Measurements from ENCODE around the gene UBAC2. TPM values are rescaled to one million over a fixed set of nuclear protein-coding genes. Genes with fewer than 3 reads are reported as not detected.
"Not testable (repeated sequence)": the region's sequence is repeated elsewhere in the genome, so short reads cannot be mapped to it uniquely, and the experiment has no call there.

The UBAC2 gene
- total RNA-seq, 2 donors from 2014 or later: 74.2 to 75.3 TPM

DNA sequence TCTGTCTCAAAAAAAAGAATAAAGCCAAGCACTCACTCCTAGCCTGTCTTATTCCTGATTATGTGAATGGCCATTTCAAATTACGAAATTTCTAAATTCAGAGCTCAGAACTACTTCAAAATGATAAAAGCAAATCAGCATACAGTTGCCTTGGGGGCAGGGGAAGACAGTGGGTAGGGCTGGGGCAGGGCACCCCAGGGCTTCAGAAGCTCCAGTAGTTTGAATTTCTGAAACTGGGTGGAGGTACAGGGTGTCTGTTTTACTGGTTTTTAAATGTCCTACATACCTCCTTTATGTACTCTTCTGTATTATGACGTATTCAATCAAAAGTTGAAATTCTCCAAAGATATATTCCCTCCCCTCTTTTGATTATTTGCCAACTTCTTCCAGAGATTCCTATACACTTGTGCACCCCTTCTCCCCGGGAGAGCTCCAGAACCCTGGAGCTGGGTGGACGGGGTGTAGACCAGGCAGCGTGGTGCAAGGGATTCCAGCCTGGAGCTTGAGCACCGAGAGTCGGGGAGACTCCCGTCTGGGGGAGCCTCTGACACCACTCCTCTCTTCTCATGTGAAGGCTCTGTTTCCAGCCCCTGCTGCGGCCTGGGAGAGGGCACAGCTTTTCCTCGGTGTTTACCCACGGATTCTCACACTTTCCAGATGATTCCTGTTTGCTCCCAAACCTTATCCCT lies 191.3 kb downstream of the UBAC2 start:
- no peak overlapping the region for H3K4me3 Mint-ChIP-seq
- H3K36me3 Mint-ChIP-seq (ENCODE audit: low read depth): peaks cover 4% of the 10 kb centered on the region
- no peaks in the 10 kb centered on the region for H3K9me3 ChIP-seq (ENCODE audit: control insufficient read depth, low read length, poor library complexity, severe bottlenecking)
- no peak for DNase-seq
- H3K27me3 Mint-ChIP-seq: no peaks in the 10 kb centered on the region
- ATAC-seq: no peak
- H3K27ac Mint-ChIP-seq: no peak overlapping the region
- peaks cover 18% of the 10 kb centered on the region for H3K4me1 Mint-ChIP-seq

DNA sequence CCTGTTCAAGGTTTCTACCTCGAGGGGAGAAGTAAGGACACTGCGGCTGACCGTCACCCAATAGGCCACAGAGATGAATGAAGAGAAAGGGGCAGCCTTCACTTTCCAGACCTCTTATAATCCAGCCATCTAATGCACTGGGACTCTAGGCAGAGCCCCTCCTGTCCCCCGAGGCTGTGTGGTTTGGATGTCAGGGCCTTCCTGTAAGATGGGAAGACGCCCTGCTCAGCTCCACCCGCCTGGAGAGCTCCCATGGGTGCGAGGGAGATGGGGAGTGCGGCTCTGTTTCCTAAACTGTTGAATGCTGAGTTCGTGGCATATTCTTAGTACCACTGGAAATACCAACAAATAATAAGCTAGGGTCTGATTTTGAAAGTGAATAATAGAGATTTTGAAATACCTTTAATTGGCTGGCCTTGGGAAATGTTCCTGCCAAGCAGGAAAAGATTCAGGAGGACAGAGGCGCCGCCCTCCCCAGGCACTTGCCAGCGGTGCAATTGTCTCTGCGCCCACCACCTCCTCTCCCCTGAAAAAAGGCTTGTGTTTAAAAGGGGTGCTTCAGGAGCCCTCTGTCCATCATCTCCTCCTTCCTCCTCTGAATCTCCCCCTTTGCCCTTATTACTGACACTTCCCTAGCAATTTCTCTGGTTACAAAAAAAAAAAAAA lies 191.9 kb downstream of the UBAC2 start:
- Mint-ChIP-seq H3K4me3 (no peak overlapping the region), H3K27ac (peak overlapping the region; percentile 78), H3K4me1 (peaks cover 13% of the 10 kb centered on the region), H3K36me3 (ENCODE audit: low read depth) (peaks cover under 1% of the 10 kb centered on the region), H3K27me3 (no peaks in the 10 kb centered on the region)
- ATAC-seq: no peak
- no peaks in the 10 kb centered on the region for H3K9me3 ChIP-seq (ENCODE audit: control insufficient read depth, low read length, poor library complexity, severe bottlenecking)
- no peak for DNase-seq

DNA sequence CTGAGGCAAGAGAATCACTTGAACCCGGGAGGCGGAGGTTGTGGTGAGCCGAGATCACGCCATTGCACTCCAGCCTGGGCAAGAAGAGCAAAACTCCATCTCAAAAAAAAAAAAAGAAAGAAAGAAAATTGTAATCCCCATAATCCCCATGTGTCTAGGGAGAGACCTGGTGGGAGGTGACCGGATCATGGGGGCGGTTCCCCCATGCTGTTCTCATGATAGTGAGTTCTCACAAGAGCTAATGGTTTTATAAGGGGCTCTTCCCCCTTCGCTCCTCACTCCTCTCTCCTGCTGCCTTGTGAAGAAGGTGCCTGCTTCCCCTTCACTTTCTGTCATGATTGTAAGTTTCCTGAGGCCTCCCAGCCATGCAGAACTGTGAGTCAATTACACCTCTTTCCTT lies 192.7 kb downstream of the UBAC2 start:
- H3K27ac Mint-ChIP-seq: peak overlapping the region; percentile 78
- H3K4me1 Mint-ChIP-seq: not testable (repeated sequence)

DNA sequence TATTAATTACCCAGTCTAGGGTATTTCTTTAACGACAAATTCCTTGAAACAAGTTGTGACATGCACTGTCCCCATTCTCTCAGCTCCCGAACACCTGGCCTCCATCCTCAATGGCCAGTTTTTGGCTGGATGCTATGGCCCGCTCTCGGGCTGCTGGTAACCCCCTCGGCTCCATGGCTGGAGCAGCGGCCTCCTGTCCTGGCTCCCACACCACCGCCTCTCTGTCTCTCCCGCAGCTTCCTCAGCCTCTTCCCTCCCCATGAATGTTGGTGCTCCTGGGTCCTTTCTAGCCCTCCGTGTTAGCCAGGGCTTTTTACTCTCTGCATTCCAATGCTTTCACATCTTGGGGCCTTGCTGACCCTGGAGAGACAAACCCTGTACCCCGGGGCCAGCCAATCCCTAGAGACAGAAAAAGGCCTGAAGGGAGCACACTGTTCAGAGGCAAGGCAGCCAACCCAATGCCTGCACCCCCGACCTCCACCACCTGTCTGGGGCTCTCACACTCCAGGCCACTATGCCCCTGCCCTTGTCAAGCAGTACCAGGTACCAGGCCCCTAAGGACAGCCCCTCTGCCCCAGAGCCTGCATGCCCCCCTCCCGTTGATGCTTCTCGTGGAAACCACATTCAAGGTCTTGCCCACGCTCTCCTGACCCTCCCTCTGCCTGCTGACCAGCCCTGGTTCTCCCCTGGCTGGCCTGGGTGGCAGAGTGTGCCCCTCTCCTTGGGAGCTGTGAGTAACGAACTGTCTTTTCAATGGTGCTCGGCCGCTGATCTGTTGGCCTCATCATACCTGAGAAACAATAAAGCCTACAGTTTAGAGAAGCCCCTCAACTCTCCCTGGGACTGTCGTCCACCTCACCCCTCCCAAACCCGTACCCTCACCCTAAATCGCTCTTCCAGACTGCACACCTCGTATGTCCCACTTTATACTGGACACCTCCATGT lies 193.4 kb downstream of the UBAC2 start:
- H3K4me3 Mint-ChIP-seq: no peak overlapping the region
- DNase-seq (no peak), ATAC-seq (no peak)
- peaks cover 8% of the 10 kb centered on the region for H3K4me1 Mint-ChIP-seq
- H3K27ac Mint-ChIP-seq: no peak overlapping the region
- H3K36me3 Mint-ChIP-seq (ENCODE audit: low read depth): no peaks in the 10 kb centered on the region
- no peaks in the 10 kb centered on the region for H3K9me3 ChIP-seq (ENCODE audit: control insufficient read depth, low read length, poor library complexity, severe bottlenecking)
- H3K27me3 Mint-ChIP-seq: no peaks in the 10 kb centered on the region

More for the DNA sequence above, 192.7 kb downstream of the UBAC2 start:
- not testable (repeated sequence) for H3K36me3 Mint-ChIP-seq (ENCODE audit: low read depth); H3K4me3 Mint-ChIP-seq; H3K9me3 ChIP-seq (ENCODE audit: control insufficient read depth, low read length, poor library complexity, severe bottlenecking); H3K27me3 Mint-ChIP-seq; ATAC-seq; DNase-seq

DNA sequence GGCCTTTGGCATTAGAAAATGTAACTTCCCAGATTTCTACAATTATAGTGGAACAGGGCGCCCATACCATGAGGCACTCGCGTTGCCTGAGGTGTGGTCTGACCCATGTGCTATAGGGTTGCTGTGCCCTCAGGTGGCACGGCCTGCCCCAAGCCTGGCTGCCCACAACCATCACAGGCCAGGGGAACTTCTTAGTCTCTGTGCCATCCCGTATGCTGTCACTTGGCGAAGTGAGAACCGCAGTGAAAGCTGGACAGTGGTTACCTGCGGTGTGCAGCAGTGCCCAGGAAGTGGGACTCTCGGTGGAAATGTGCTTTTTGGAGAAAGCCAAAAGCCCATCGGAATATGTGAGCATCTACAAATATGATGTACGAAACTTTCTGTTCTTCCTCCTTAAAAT lies 194.8 kb downstream of the UBAC2 start:
- H3K9me3 ChIP-seq (ENCODE audit: control insufficient read depth, low read length, poor library complexity, severe bottlenecking): no peaks in the 10 kb centered on the region
- DNase-seq (no peak), ATAC-seq (no peak)
- Mint-ChIP-seq H3K4me3 (no peak overlapping the region), H3K36me3 (ENCODE audit: low read depth) (no peaks in the 10 kb centered on the region), H3K4me1 (peaks cover 14% of the 10 kb centered on the region), H3K27ac (peak overlapping the region; percentile 67), H3K27me3 (no peaks in the 10 kb centered on the region)

DNA sequence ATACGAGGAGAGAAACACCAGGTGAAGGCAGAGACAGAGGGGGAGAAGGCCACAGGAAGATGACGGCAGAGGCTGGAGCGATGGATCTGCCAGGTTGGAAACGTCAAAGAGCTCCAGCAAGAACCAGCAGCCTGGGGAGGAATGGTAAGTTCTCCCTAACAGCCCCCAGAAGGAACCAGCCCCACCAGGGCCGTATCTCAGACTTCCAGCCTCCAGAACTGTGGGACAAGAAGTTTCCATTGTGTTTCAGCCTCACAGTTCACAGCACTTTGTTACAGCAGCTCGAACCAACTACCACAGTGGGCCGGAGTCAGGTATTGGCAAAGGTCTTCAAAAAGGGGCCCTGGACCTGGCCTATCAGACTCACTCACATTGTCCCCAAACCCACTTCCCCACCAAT lies 195.8 kb downstream of the UBAC2 start:
- Mint-ChIP-seq H3K4me3 (no peak overlapping the region), H3K36me3 (ENCODE audit: low read depth) (no peaks in the 10 kb centered on the region), H3K4me1 (peaks cover 14% of the 10 kb centered on the region), H3K27ac (peak overlapping the region; percentile 67), H3K27me3 (no peaks in the 10 kb centered on the region)
- ATAC-seq (no peak), DNase-seq (no peak)
- H3K9me3 ChIP-seq (ENCODE audit: control insufficient read depth, low read length, poor library complexity, severe bottlenecking): no peaks in the 10 kb centered on the region

DNA sequence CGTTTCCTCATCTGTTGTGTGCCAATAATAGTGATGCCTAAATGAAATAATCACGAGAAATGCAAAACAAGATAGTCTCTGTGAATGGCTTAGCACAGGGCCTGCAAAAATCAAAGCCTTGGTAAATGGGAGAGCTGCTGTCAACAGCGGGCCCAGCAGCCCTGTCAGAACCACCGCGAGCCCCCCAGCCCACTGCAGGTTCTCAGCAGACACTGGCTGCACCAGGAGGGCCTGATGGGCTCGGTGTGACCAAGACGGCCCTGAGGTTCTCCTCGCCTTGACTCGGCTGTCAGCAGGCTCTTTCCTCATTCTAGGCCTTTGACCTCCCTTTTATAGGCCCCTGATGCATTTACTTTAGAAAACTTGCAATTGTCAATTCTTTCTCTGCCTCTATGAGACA lies 197.4 kb downstream of the UBAC2 start:
- no peaks in the 10 kb centered on the region for H3K9me3 ChIP-seq (ENCODE audit: control insufficient read depth, low read length, poor library complexity, severe bottlenecking)
- no peak for ATAC-seq
- no peak for DNase-seq
- no peak overlapping the region for H3K4me3 Mint-ChIP-seq
- no peaks in the 10 kb centered on the region for H3K27me3 Mint-ChIP-seq
- H3K36me3 Mint-ChIP-seq (ENCODE audit: low read depth): no peaks in the 10 kb centered on the region
- H3K4me1 Mint-ChIP-seq: peaks cover 14% of the 10 kb centered on the region
- H3K27ac Mint-ChIP-seq: no peak overlapping the region

DNA sequence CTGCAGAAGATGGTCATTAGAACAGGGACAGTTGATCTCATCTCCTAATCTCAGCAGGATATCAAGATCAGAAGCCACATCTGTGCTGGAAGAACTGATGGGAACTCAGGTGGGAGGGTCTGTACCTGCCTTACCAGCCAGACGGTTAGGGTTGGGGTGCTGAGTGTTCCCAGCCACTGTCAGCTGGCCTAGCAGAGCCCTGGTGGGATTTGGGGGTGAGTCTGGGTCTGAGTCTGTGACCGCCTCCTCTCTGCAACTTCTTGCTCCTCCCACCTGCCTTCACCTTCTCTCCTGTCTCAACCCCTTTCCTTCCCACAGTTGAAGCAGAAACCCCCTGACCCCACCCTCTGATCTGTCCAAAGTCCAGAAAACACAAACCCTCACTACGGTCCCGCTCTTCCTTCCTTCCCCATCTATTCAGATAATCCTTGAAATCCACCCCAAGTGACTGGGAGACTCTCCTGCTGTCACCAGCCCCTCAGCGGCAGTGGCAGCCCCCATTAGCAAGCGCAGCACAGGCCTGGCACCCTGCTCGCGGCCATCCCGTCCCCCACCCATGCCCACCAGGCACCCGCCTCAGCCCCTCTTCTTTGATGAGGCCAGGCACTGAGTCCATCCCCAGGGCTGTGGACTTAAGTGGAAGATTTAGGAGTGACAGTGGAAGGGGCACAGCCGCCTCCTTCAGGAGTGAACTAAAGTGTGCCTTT lies 198.4 kb downstream of the UBAC2 start:
- Mint-ChIP-seq H3K27me3 (no peaks in the 10 kb centered on the region), H3K36me3 (ENCODE audit: low read depth) (no peaks in the 10 kb centered on the region), H3K4me3 (no peak overlapping the region), H3K27ac (no peak overlapping the region), H3K4me1 (peaks cover 21% of the 10 kb centered on the region)
- no peak for ATAC-seq
- H3K9me3 ChIP-seq (ENCODE audit: control insufficient read depth, low read length, poor library complexity, severe bottlenecking): no peaks in the 10 kb centered on the region
- DNase-seq: no peak

DNA sequence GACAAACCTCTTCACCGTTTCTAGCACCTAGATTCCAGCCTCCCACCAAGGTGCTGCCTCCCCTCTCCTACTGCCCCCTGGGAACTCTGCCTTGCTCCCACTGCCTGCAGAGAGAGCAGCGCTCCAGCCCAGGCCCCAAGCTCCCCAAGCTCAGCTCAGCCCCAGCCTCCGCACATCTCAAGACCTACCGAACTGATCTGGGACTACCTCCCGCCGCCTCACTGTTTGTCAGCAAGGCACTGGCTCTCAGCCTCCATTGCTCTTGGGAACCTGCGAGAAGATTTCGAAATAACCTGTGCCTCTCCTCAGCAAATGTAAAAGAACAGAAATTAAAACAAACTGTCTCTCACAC lies 198.9 kb downstream of the UBAC2 start:
- no peak overlapping the region for H3K4me3 Mint-ChIP-seq
- no peak overlapping the region for H3K27ac Mint-ChIP-seq
- ATAC-seq (no peak), DNase-seq (no peak)
- H3K36me3 Mint-ChIP-seq (ENCODE audit: low read depth): no peaks in the 10 kb centered on the region
- no peaks in the 10 kb centered on the region for H3K27me3 Mint-ChIP-seq
- no peaks in the 10 kb centered on the region for H3K9me3 ChIP-seq (ENCODE audit: control insufficient read depth, low read length, poor library complexity, severe bottlenecking)
- H3K4me1 Mint-ChIP-seq: peaks cover 23% of the 10 kb centered on the region

DNA sequence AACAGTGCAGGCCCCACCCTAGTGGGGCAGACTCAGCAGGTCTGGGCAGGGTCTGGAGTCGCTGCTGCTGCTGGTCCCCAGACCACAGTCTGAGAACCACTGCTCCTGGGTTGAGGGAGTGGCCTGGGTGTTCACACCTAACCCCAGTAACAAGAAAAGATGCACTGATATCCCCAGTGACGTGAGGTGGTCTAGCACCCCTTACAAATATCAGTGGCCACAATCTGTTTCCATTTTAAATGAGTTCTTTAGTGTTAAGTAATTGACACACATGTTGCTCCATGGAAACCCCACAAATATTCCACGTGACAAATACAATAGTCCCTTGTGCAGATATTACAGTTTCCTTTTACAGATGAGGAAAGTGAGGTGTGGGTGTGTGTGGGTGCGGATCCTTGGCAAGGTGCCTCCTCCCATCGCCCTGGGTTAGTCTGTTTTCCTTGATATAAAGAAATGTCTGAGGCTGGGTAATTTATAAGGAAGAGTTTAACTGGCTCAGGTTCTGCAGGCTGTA lies 202.9 kb downstream of the UBAC2 start:
- no peaks in the 10 kb centered on the region for H3K9me3 ChIP-seq (ENCODE audit: control insufficient read depth, low read length, poor library complexity, severe bottlenecking)
- ATAC-seq (peak; percentile 33), DNase-seq (no peak)
- Mint-ChIP-seq H3K4me3 (peak overlapping the region; percentile 64), H3K36me3 (ENCODE audit: low read depth) (no peaks in the 10 kb centered on the region), H3K27me3 (no peaks in the 10 kb centered on the region), H3K4me1 (peaks cover 20% of the 10 kb centered on the region), H3K27ac (peak overlapping the region; percentile 32)

DNA sequence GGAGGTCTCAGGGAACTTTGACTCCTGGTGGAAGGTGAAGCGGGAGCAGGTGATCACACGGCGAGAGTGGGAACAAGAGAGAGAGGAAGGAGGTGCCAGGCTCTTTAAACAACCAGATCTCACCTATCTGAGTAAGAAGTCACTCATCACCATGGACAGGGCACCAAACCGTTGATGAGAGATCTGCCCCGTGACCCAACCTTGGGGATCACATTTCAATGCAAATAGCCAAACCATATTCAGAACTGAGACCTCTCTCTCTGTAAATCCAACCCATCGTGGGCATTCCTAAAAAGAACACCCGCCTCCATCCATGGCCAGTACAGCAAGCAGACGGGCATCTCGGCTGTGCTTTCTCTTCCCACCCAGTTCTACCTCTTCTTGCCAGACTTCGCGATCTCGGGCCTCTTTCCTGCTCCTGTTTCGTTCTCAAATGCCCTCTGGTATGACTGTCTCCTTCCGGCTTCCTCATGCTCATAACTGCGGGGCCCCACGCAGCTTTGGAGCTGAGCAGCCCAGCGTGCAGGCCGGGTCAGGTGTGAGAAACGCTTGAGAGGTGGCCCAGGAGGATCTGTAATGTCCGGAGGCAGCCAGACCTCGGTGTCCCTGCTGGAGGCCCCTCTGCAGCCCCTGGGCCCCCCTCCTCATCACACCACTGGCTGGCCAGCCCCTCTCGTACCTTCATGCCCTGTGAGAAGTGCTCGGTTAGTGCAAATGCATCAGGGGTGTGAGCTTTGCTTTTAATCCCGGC lies 203.5 kb downstream of the UBAC2 start:
- Mint-ChIP-seq H3K4me1 (peaks cover 19% of the 10 kb centered on the region), H3K27ac (peak overlapping the region; percentile 32), H3K4me3 (peak overlapping the region; percentile 64), H3K27me3 (no peaks in the 10 kb centered on the region), H3K36me3 (ENCODE audit: low read depth) (no peaks in the 10 kb centered on the region)
- DNase-seq (no peak), ATAC-seq (no peak)
- H3K9me3 ChIP-seq (ENCODE audit: control insufficient read depth, low read length, poor library complexity, severe bottlenecking): no peaks in the 10 kb centered on the region

DNA sequence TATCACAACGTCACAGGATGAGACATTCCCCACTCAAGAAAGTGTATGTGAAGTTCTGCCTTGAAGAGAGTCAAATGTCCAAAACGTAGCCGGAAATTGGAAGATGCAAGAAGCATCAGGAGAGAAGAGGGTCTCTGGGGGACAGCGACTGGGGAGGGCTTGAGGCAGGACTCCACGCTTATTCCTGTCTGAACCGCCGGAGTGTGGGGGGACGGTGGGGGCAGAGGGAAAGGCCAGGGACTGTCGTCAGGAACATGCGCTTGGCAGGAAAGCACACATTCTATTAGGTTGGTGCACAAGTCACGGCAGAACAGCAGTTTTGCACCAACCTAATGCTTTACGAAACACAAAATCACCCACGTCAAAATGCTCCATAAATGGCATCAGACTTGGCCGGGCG lies 205.3 kb downstream of the UBAC2 start:
- H3K27ac Mint-ChIP-seq: peak overlapping the region; percentile 43
- no peaks in the 10 kb centered on the region for H3K9me3 ChIP-seq (ENCODE audit: control insufficient read depth, low read length, poor library complexity, severe bottlenecking)

More for the DNA sequence above, 205.3 kb downstream of the UBAC2 start:
- Mint-ChIP-seq H3K4me3 (no peak overlapping the region), H3K27me3 (no peaks in the 10 kb centered on the region), H3K4me1 (peaks cover 17% of the 10 kb centered on the region), H3K36me3 (ENCODE audit: low read depth) (peaks cover 2% of the 10 kb centered on the region)
- ATAC-seq: no peak
- no peak for DNase-seq
